Measurements from ENCODE around the gene STIM2. TPM values are rescaled to one million over a fixed set of nuclear protein-coding genes. Genes with fewer than 3 reads are reported as not detected.

The STIM2 gene
- total RNA-seq, 4 donors from 2014 or later, result 15.9 to 25.5 (median 23.6) TPM

DNA sequence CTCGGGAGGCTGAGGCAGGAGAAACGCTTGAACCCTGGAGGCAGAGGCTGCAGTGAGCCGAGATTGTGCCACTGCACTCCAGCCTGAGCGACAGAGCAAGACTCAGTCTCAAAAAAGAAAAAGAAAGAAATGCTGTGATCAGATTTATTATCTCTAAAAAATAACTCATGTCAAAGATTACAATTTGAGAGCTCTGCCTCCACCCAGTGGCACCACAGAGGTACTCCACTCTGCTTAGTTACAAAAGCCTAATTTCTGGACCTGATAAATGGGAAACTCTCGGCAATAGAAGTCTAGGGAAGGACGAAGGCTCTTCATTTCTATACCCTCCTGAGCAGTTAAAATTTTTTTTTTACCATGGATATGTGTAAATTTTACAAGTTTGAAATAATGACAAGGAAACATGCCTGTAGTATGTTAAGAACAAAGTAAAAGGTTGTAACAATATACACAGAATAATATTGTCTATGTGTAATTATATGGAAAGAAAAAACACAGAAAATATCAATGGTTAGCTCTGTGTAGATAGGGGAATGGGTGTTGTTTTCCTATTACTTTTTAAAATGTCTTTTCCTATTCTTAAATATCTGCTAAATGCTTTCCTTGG, 149.8 kb downstream of the STIM2 start:
- no peak for TF ChIP-seq POLR2A (IDR thresholded peaks at IDR 0.05)
- TF ChIP-seq, protein P1, sequence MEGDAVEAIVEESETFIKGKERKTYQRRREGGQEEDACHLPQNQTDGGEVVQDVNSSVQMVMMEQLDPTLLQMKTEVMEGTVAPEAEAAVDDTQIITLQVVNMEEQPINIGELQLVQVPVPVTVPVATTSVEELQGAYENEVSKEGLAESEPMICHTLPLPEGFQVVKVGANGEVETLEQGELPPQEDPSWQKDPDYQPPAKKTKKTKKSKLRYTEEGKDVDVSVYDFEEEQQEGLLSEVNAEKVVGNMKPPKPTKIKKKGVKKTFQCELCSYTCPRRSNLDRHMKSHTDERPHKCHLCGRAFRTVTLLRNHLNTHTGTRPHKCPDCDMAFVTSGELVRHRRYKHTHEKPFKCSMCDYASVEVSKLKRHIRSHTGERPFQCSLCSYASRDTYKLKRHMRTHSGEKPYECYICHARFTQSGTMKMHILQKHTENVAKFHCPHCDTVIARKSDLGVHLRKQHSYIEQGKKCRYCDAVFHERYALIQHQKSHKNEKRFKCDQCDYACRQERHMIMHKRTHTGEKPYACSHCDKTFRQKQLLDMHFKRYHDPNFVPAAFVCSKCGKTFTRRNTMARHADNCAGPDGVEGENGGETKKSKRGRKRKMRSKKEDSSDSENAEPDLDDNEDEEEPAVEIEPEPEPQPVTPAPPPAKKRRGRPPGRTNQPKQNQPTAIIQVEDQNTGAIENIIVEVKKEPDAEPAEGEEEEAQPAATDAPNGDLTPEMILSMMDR (IDR thresholded peaks at IDR 0.05), result peak in 1 of 3 donors; percentile 44
- H3K4me3 ChIP-seq (ENCODE audit: low read depth, poor library complexity, severe bottlenecking), result no peak overlapping the region
- intact Hi-C loops (cut with DNase I; ENCODE audit: low total_unique reads), result loop anchor here (10.0 kb wide), 1 partner anchor 556 kb away; no protein-coding TSS in a partner anchor
- peak in 1 of 2 donors; percentile 29 for DNase-seq (ENCODE audit: low spot score in 2 of 2)
- WGBS, 2 donors, result 21 to 25% methylated on average over 6 of the region's 6 CpGs

DNA sequence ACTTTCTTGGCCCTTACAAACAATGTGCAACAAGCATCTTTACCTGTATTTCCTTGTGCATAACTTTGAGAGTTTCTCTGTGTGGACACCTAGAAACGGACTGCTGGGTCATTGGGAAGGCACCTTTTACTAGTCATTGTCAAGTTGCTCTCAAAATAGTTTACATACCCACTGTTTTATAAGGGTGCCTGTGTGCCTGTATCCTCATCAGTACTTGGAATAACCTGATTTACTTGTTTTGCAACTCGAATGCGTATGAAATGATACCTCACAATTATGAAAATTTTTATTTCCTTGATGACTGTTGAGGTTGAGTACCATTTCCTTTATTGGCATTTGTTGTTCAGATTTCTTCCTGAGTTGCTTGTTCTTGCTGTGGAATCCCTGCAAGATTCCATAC, 150.8 kb downstream of the STIM2 start:
- DNase-seq (ENCODE audit: low spot score in 2 of 2), result no peak
- WGBS, 2 donors, result 61 to 68% methylated on average over 3 of the region's 3 CpGs
- intact Hi-C loops (cut with DNase I; ENCODE audit: low total_unique reads), result loop anchor here (10.0 kb wide), 1 partner anchor 557 kb away; no protein-coding TSS in a partner anchor
- no peak overlapping the region for H3K4me3 ChIP-seq (ENCODE audit: low read depth, poor library complexity, severe bottlenecking)
- TF ChIP-seq POLR2A (IDR thresholded peaks at IDR 0.05), result no peak
- TF ChIP-seq, protein P1 (IDR thresholded peaks at IDR 0.05), result no peak

DNA sequence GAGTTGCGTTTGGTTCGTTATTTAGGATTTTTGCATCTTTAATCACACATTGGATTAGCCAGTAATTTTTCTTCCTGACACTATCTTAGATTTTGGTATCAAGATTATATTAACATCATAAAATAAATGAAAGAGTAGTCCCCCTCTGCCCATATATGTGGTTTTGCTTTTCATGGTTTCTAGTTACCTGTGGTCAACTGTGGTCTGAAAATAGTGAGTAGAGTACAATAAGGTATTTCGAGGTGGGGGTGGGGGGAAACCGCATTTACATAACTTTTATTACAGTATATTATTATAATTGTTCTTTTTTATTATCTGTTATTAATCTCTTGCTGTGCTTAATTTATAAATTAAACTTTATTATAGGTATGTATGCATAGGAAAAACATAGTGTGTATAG, 152.4 kb downstream of the STIM2 start:
- TF ChIP-seq, protein P1 (IDR thresholded peaks at IDR 0.05), result no peak
- TF ChIP-seq POLR2A (IDR thresholded peaks at IDR 0.05), result no peak
- H3K4me3 ChIP-seq (ENCODE audit: low read depth, poor library complexity, severe bottlenecking), result no peak overlapping the region
- no peak for DNase-seq (ENCODE audit: low spot score in 2 of 2)
- WGBS, 2 donors, result 91 to 95% methylated on average over 4 of the region's 4 CpGs
- intact Hi-C loops (cut with DNase I; ENCODE audit: low total_unique reads), result loop anchor here (10.0 kb wide), 1 partner anchor 558 kb away; no protein-coding TSS in a partner anchor

DNA sequence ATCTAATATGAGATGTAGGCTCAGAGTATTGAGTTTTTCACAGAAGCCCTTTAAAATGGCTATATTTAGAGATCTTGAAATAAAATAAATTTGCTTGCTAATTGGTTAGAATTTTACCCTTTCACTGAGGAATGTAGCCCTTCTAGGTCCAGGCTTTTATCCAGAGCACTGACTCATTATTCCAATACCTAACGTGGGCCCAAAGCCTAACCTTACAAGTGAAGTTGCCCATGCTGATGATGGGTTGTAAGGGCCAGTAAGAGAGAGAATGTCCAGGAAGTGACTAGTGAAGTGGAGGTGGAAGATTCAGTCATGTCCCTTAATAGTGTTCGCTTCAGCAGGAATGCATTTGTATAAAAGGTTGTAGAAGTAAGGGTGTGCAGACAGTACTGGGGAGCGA, 155.9 kb downstream of the STIM2 start:
- intact Hi-C loops (cut with DNase I; ENCODE audit: low total_unique reads), result loop anchor here (10.0 kb wide), 1 partner anchor 562 kb away; no protein-coding TSS in a partner anchor
- no peak for DNase-seq (ENCODE audit: low spot score in 2 of 2)
- WGBS, 2 donors, result 95% methylated on average over 3 of the region's 3 CpGs
- TF ChIP-seq, protein P1 (IDR thresholded peaks at IDR 0.05), result no peak
- TF ChIP-seq POLR2A (IDR thresholded peaks at IDR 0.05), result no peak
- H3K4me3 ChIP-seq (ENCODE audit: low read depth, poor library complexity, severe bottlenecking), result no peak overlapping the region

DNA sequence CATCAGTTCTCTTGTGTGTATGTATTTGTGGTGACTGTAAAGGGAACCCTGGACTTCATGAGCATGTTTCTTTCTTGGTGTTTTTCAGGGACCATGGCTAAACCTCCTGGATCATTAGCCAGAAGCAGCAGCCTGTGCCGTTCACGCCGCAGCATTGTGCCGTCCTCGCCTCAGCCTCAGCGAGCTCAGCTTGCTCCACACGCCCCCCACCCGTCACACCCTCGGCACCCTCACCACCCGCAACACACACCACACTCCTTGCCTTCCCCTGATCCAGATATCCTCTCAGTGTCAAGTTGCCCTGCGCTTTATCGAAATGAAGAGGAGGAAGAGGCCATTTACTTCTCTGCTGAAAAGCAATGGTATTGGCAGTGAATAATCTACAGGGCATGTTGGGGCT, 157.0 kb downstream of the STIM2 start:
- no peak for DNase-seq (ENCODE audit: low spot score in 2 of 2)
- TF ChIP-seq, protein P1 (IDR thresholded peaks at IDR 0.05), result no peak
- no peak for TF ChIP-seq POLR2A (IDR thresholded peaks at IDR 0.05)
- intact Hi-C loops (cut with DNase I; ENCODE audit: low total_unique reads), result loop anchor here (10.0 kb wide), 1 partner anchor 563 kb away; no protein-coding TSS in a partner anchor
- WGBS, 2 donors, result 96 to 99% methylated on average over 12 of the region's 12 CpGs
- H3K4me3 ChIP-seq (ENCODE audit: low read depth, poor library complexity, severe bottlenecking), result no peak overlapping the region
